NCI-H1417 treated with DMSO at 0.1 percent for 48 hours (cell line): ENCODE measurements around the gene NRP1.

Experiments used
- DNase-seq: peaks from one replicate; lab custom pipeline; 2025; lab: John Stamatoyannopoulos, UW

Gene NRP1

DNA sequence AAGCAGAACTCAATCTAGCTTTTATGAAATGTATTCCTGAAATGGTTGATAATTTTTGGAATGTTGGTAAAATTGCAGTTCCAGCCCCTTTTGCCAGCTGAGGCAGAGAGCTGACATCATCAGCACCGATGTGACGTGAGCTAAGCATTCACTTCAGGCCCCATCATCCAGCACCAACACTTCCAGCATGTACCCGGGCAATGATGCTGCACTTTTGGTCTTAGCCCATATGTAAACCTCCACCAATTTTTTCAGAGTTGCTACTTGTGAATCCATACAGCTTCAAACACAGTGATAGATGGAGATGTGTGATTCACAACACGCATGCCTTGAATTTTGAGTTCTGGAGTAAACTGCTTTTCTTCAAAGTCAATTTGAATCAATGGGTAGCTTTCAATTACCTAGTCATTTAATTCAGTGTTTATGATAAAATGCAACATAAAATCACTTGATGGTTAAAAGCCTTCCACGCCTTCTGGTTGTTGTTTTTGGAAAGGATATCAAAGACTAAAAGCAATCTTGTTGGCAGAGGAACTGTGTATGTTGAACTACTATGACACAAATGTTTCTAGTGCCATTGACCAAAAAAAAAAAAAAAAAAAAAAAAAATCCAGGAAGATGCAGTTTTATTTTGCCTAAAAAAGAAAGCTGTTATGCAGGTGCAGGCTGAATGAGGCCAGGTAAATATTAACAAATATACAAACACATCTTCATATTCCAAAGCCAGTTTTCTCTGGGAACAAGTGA is 73.9 kb downstream of the NRP1 start:
- no peak for DNase-seq

DNA sequence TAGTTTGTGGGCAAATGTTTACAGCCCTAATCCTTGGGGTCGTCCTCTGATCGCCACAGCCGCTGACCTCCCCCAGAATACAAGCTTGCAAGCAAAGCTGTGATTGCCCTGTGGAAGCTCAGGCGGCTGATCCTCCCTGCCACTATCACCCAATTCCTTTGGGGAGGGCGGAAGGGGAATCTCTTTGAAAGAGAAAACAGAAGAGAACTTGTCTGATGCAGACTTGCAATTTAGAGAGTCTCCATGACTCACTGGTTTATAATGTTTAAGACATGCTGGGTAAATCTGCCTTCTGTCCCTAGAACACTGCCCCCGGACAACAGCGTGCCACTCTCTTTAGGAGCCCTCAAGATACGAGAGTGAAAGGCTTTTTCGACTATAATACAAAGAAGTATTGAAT is 75.5 kb downstream of the NRP1 start:
- DNase-seq: no peak

DNA sequence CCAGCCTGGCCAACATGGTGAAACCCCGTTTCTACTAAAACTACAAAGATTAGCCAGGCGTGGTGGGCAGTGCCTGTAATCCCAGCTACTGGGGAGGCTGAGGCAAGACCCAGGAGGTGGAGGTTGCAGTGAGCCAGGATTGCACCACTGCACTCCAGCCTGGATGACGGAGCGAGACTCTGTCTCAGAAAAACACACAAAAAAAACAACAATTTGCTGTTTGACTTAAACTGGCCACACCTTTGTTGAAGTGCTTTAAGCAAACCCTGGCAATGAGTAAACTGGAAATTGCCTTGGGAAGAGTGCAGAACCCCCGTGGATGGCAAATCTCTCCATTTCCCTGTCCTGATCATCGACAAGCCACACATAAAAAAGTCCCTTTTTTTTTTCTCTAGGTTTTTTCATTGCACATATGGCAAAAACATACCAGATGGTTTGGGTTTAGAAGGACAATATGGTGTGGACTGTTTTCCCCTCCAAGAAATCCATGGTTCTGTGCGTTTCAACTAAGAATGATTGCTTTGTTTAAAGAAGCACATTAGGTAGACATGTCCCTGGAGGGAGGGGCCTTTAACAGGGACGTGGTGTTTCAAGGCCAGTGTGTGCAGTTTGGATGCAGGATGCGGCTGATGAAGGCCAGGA is 76.9 kb downstream of the NRP1 start:
- no peak for DNase-seq

DNA sequence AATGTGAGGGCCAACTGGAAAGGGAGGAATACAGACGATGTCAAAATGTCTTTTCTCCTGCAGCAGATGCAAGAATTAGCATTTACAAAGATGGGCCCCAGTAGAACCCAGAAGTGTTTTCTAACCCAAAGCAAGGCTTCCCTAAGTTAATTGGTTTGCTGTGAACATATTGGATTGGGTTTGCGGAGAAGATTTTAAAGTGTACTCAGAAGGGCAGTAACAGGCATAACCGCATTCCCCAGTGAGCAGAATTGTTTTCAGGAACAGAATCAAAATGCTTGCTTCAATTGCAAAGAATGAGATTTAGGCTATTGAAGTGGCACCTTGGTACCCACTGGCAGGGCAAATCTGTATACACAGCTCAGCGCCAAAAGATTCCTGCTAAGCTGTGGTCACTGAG is 78.0 kb downstream of the NRP1 start:
- DNase-seq: no peak

DNA sequence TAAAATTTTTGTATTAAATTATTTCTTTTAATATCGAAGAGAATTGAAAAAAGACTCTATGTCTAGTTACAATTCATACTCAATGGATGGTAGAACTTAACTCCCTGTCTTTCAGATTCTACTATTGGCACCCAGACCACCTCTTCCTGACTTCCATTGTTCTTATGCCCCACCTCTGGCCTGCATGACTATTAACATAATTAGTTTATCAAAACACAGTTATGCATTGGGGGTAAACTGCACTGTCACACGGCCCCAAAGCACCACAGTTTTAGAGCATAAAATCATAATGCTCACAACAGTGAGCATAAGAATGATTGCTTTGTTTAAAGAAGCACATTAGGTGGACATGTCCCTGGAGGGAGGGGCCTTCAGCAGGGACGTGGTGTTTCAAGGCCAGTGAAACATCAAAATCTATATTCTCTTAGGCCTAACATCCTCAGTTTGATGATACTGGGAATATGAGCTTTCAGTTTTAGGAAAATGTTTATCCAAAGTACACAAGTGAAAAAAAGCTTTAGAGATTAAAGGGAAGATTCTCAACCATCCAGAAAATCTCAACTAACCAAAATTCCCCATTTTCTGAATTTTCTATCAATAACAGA is 79.8 kb downstream of the NRP1 start:
- DNase-seq: no peak

DNA sequence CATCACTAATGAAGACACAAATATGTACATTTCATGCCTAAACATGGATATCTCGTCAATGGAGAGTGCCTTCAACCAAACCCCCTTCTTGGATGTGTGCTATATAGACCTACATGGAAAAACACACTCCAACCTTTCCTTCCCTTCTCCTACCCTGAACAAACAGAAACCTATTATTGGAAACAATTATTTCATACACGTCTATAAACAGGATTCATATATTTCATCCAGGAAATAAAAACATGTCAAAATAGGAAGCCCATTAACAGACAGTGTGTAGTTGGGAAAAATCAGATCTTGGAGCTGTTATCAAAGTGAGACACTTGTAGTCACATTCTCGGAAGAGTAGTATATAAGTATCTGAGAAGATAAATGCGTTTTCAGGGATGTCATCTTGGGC is 81.1 kb downstream of the NRP1 start:
- no peak for DNase-seq

DNA sequence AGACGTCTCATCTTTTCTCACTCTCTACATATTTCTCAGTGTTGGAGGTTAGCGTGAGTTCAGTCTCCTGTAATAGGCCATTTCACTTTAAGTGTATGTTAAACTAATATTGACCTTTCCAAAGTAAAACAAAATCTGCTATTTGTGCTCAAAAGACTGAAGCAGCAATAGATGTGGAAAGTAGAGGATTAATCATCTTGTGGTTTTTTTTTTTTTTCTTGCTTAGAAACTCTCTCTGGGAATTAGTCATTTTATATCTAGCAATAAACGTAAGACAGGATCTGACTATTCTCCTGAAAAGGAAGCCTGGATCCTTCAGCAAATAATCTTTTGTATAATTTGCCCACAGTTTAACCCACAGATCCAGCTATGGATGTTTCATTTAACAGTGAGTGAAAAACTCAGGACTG is 81.7 kb downstream of the NRP1 start:
- no peak for DNase-seq

DNA sequence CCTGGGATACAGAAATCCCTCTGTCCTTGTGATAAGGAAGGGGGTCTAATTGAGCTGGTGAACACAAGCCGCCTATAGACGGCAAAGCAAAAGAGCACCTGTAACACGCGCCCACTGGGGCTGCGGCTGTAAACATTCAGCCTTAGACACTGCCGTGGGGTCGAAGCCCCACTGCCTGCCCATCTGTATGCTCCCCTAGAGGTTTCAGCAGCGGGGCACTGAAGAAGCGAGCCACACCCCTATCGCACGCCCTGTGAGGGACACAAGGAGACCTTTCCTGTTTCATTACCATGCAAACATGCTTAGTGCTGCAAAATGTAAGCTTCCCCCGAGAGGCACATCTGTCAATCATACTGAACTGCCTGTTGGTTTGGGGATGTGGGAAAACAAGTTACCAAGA is 82.1 kb downstream of the NRP1 start:
- no peak for DNase-seq

DNA sequence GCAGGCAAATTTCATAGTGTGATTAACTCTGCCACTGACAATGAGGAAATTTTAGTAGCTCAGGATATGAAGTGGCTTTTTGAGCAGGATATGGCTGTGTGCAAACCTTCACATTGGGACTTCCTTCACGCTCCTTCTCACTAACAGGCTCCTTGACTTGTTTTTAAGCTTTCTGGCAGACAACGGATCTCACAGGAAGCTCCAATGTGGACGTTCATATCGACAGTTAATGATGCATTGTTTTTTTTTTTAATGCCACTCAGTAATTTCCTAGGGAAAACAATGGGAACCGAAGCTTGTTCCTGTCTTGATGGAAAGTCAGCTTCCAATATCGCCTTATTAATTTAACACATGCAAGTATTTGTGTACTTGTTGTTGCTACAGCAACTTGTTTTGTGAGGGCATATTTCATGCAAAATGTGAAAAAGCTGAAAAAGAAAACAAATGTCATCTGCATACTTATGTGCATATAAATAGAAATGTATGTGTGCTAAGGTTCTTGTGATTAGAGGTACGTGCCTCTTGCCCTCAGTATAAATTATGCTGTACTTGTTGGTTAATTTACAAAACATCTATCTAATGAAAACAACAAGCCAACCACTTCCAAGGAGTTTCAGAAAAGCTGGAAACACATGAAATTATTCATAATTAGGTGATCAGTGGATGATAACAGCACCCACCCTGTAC is 84.7 kb downstream of the NRP1 start:
- no peak for DNase-seq

- DNase-seq: no peak
These were observed 85.3 kb downstream of the NRP1 start for GRCh38 chr10:33249137-33249536.

DNA sequence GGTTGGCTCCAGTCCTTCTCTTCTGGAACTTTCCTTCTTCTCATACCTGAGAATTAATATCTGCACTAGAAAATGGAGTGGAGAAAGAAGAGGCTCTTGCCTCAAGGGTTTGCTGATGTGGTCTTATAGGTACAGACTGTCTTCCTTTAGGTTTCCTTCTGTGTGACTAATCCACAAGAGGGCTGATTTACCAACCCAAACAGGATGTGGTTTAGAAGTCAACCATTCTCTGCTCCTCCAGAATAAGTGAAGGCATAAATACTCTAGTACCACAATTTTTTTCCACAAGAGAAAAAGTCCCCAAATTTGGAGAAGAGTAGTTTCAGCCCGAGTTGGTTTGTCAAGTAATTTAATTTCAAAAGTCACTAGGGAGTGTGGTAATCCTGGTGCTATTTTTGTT is 85.8 kb downstream of the NRP1 start:
- DNase-seq: no peak

DNA sequence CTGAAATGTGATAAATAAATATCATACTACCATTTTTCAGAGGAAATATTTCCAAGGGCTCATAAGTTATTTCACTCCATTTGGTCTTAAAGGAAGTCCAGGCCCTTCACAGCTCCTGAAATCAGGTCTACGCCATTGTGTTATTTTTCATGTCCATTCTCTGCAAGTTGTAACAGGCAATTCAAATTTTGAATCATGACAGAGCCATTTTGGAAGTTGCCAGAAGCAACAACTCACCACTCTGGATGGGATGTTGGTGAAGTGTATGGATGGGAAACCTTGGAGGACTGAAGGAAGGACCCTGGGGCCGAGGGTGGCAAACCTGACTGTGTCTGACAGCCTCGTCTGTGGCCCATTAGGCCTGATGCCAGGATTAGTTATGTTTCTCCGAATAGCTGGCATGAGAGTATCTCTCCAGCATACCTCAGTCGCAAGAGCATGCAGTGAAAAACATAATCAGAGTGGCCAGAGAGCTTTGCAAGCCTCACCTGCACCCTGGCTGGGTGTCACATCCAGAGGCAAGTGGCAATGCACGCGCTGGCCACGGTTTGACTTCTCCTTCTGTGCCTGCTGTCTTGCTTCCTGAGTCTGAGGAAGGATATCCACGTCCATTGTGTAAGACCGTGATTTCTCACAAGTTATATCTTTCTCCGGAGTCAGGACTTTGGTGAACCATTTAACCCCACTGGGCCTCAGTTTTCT is 87.1 kb downstream of the NRP1 start:
- no peak for DNase-seq

GRCh38 chr10:33245343-33245742 is 89.1 kb downstream of the NRP1 start:
- DNase-seq: no peak

DNA sequence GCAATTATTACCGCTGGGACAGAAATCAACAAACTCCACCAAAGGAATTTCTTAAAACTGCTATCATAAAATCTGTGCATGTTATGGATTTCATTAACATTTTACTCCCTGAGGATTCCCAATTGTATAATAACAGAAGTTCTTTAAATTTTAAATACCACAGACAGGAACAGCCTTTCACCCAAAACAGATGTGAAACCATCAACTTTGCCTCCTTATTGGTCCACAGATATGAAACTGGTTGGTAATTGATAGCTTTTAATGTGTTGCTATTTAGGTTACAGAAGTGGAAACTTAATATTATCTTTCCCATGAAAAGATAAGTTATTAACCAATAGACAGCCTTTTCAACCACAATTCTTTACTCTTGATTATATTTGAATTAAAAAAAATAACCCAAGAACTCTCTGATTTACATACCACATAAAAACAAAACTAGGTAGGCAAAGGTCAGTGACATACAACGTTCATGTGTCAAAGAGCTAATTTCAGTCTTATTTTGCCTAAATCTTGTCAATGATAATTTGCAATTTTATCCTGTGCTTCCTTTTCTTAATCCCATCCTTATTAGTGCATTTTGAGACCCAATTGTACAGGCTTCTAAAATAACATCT is 90.0 kb downstream of the NRP1 start:
- no peak for DNase-seq

DNA sequence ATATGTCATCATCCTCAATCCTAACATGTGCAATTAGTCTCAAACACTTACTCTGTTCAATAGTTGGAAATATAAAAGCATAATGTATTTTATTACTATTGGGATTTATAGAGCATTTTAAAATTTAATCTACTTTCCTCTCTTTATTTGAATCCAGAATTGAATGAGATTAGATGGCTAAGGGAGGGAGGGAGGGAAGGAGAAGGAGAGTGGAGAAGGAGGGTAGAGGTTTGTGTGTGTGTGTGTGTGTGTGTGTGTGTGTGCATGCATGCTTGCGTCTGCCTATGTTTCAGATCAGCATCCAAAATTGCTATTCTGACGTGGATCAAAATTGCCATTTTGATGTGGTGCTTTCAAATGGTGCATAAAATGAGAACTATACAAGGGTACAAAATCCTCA is 90.8 kb downstream of the NRP1 start:
- DNase-seq: no peak

GRCh38 chr10:33242931-33243330 is 91.5 kb downstream of the NRP1 start:
- no peak for DNase-seq

GRCh38 chr10:33241351-33241750 is 93.1 kb downstream of the NRP1 start:
- no peak for DNase-seq

- DNase-seq: no peak
These were observed 93.5 kb downstream of the NRP1 start for GRCh38 chr10:33240931-33241330.

- no peak for DNase-seq
These were observed 94.2 kb downstream of the NRP1 start for GRCh38 chr10:33240258-33240657.

DNA sequence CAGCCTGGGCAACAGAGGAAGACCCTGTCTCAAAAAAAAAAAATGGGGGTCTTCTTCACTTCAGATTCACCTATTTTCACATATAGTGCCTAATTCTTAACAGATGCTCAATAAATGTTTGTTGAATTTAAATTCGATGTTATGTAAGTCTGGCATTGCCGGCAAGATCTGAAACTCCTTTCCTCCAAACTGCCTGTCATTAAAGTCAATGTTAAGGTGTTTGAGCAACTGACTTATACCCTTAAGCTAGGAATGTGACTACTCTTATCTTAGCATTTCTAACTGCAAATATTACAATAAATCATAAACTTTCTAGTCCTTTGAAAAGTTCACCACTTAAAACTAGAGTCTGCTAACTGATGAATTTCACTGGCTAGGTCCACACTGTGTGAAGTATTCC is 95.2 kb downstream of the NRP1 start:
- no peak for DNase-seq

- DNase-seq: no peak
These were observed 95.8 kb downstream of the NRP1 start for GRCh38 chr10:33238643-33239042.
